CD8-positive, alpha-beta memory T cell (primary cell): ENCODE measurements around the gene FAM163B. TPM values are rescaled to one million over a fixed set of nuclear protein-coding genes. Genes with fewer than 3 reads are reported as not detected.

Experiments
- CTCF ChIA-PET: fragments of 350-600 bp; sonication (Branson Sonifier 250); formaldehyde crosslinking; loops from one replicate; lab custom pipeline; 2021; ENCODE audit warnings: antibody characterized with exemption; lab: Charles Lee
- POLR2A ChIA-PET: fragments of 350-600 bp; sonication (Branson Sonifier 250); formaldehyde crosslinking; loops from one replicate; lab custom pipeline; 2021; ENCODE audit warnings: antibody characterized with exemption; lab: Charles Lee
- DNase-seq, 5 donors: peaks; one replicate each; pipeline versions ENCODE4 v3.0.0 to v3.0.0-alpha.2; 2020 to 2022; ENCODE audit warnings: mixed read lengths in 1 of 5
- H3K27ac ChIP-seq: one replicate; pipeline ENCODE4 v1.7.0; 2013; ENCODE audit warnings: low read depth, mild to moderate bottlenecking, low read length, moderate library complexity
- H3K27me3 ChIP-seq: 2 replicates; pipeline ENCODE4 v1.7.0; 2013; ENCODE audit warnings: low read length, mild to moderate bottlenecking; ENCODE audit not compliant: insufficient read depth, poor library complexity, severe bottlenecking
- H3K36me3 ChIP-seq: 2 replicates; pipeline ENCODE4 v1.7.0; 2013; ENCODE audit warnings: mild to moderate bottlenecking, low read length, moderate library complexity; ENCODE audit not compliant: insufficient read depth
- H3K4me1 ChIP-seq: 2 replicates; pipeline ENCODE4 v1.7.0; 2013; ENCODE audit warnings: mild to moderate bottlenecking, low read length, moderate library complexity; ENCODE audit not compliant: insufficient read depth
- H3K4me3 ChIP-seq: 2 replicates; pipeline ENCODE4 v1.7.0; 2013; ENCODE audit warnings: mild to moderate bottlenecking, low read length
- H3K9me3 ChIP-seq: 2 replicates; pipeline ENCODE4 v1.7.0; 2013; ENCODE audit warnings: mild to moderate bottlenecking, low read length
- H3K27ac Mint-ChIP-seq, 8 donors: one replicate each; pipeline ENCODE4 v1.8.0; 2020 to 2021; ENCODE audit warnings: mixed read lengths in 8 of 8, mild to moderate bottlenecking in 6 of 8, inconsistent platforms in 3 of 8, moderate library complexity in 3 of 8
- H3K27me3 Mint-ChIP-seq, 2 donors: one replicate each; pipeline ENCODE4 v1.8.0; 2020 to 2021; ENCODE audit warnings: mixed read lengths in 2 of 2, mild to moderate bottlenecking in 1 of 2, moderate library complexity in 1 of 2
- H3K36me3 Mint-ChIP-seq, 3 donors: one replicate each; pipeline ENCODE4 v1.8.0; 2020 to 2021; ENCODE audit warnings: mixed read lengths in 3 of 3, inconsistent platforms in 1 of 3, mild to moderate bottlenecking in 1 of 3
- H3K4me1 Mint-ChIP-seq, 3 donors: one replicate each; pipeline ENCODE4 v1.8.0; 2020 to 2021; ENCODE audit warnings: mixed read lengths in 3 of 3, inconsistent platforms in 1 of 3, mild to moderate bottlenecking in 1 of 3
- H3K4me3 Mint-ChIP-seq, 7 donors: one replicate each; pipeline ENCODE4 v1.8.0; 2020 to 2021; ENCODE audit warnings: mixed read lengths in 7 of 7, mild to moderate bottlenecking in 6 of 7, moderate library complexity in 4 of 7, inconsistent platforms in 2 of 7
- H3K9me3 Mint-ChIP-seq, 5 donors: one replicate each; pipeline ENCODE4 v1.8.0; 2020 to 2022; ENCODE audit warnings: mixed read lengths in 5 of 5, mild to moderate bottlenecking in 3 of 5, moderate library complexity in 2 of 5, inconsistent platforms in 1 of 5
- polyA plus RNA-seq: library from polyadenylated mRNA; unstranded; fragments of 300-500 nt; fragmentation: Illumina TruSeq; gene quantifications from one replicate; pipeline ENCODE4 v1.2.3, GENCODE V29; 2021
- total RNA-seq, 2 experiments: library from RNA; stranded (reverse); gene quantifications; one replicate each; pipeline ENCODE4 v1.2.3, GENCODE V29; 2021

Gene FAM163B
- total RNA-seq (not detected), polyA plus RNA-seq (not detected)

GRCh38 chr9:133609311-133610098 is at the start of gene FAM163B:
TSS of gene FAM163B (minus strand) at chr9:133609389. CDS start at chr9:133580223, 29,166 bp downstream.
- Mint-ChIP-seq H3K4me3 (no peak within 1 kb of the TSS), H3K27me3 (peaks cover 31 to 57% of the 10 kb centered on the region in 2 donors), H3K9me3 (no peaks in the 10 kb centered on the region), H3K27ac (no peak within 1 kb of the TSS), H3K4me1 (peaks cover 4 to 20% (median 4%) of the 10 kb centered on the region in 3 donors), H3K36me3 (no peaks in the 10 kb centered on the region)
- POLR2A ChIA-PET, result no interaction called here
- Histone ChIP-seq H3K27me3 (peaks cover 18% of the 10 kb centered on the region), H3K9me3 (no peaks in the 10 kb centered on the region), H3K4me1 (peaks cover 4% of the 10 kb centered on the region), H3K36me3 (no peaks in the 10 kb centered on the region), H3K27ac (no peak within 1 kb of the TSS), H3K4me3 (no peak within 1 kb of the TSS)
- CTCF ChIA-PET, result no interaction called here
- DNase-seq, result peak in 3 of 5 donors; percentile 14 to 33 (median 30)

GRCh38 chr9:133657120-133657661 is 48.0 kb upstream of the FAM163B start:
- Histone ChIP-seq H3K27me3 (peaks cover 5% of the 10 kb centered on the region), H3K9me3 (no peaks in the 10 kb centered on the region), H3K4me3 (peak overlapping the region; percentile 37), H3K36me3 (no peaks in the 10 kb centered on the region), H3K27ac (no peak overlapping the region), H3K4me1 (peaks cover 36% of the 10 kb centered on the region)
- DNase-seq, result no peak
- H3K4me1 Mint-ChIP-seq, result peaks cover 0 to 18% (median 3%) of the 10 kb centered on the region in 3 donors
- H3K27ac Mint-ChIP-seq, result no peak overlapping the region
- H3K36me3 Mint-ChIP-seq, result no peaks in the 10 kb centered on the region
- H3K27me3 Mint-ChIP-seq, result peaks cover 24 to 50% of the 10 kb centered on the region in 2 donors
- H3K4me3 Mint-ChIP-seq, result no peak overlapping the region
- H3K9me3 Mint-ChIP-seq, result no peaks in the 10 kb centered on the region
- POLR2A ChIA-PET, result no interaction called here
- CTCF ChIA-PET, result interaction anchor here (1.3 to 2.0 kb wide), 4 partner anchors 27 to 70 kb away, joined by 5 to 11 read pairs (median 6); no protein-coding TSS in a partner anchor

GRCh38 chr9:133656211-133657119 is 47.3 kb upstream of the FAM163B start:
- H3K27me3 Mint-ChIP-seq, result peaks cover 24 to 53% of the 10 kb centered on the region in 2 donors
- H3K27ac Mint-ChIP-seq, result peak overlapping the region in 1 of 8 donors; percentile 39
- Histone ChIP-seq H3K4me1 (peaks cover 36% of the 10 kb centered on the region), H3K9me3 (no peaks in the 10 kb centered on the region), H3K4me3 (peak overlapping the region; percentile 37), H3K27me3 (peaks cover 5% of the 10 kb centered on the region), H3K27ac (no peak overlapping the region), H3K36me3 (no peaks in the 10 kb centered on the region)
- H3K4me3 Mint-ChIP-seq, result peak overlapping the region in 1 of 7 donors; percentile 48
- H3K9me3 Mint-ChIP-seq, result no peaks in the 10 kb centered on the region
- ChIA-PET CTCF (interaction anchor here (0.9 to 2.0 kb wide), 6 partner anchors 21 to 87 kb away, joined by 3 to 11 read pairs (median 5); no protein-coding TSS in a partner anchor), POLR2A (no interaction called here)
- peak in 3 of 5 donors; percentile 10 to 66 (median 23) for DNase-seq
- H3K36me3 Mint-ChIP-seq, result no peaks in the 10 kb centered on the region
- peaks cover 0 to 18% (median 3%) of the 10 kb centered on the region in 3 donors for H3K4me1 Mint-ChIP-seq

GRCh38 chr9:133655701-133656100 is 46.5 kb upstream of the FAM163B start:
- H3K27ac ChIP-seq, result no peak overlapping the region
- Mint-ChIP-seq H3K9me3 (no peaks in the 10 kb centered on the region), H3K4me1 (peaks cover 0 to 18% (median 3%) of the 10 kb centered on the region in 3 donors), H3K27ac (peak overlapping the region in 1 of 8 donors; percentile 77), H3K4me3 (no peak overlapping the region), H3K36me3 (no peaks in the 10 kb centered on the region), H3K27me3 (peaks cover 24 to 53% of the 10 kb centered on the region in 2 donors)
- peaks cover 36% of the 10 kb centered on the region for H3K4me1 ChIP-seq
- ChIA-PET POLR2A (no interaction called here), CTCF (interaction anchor here (0.9 to 2.0 kb wide), 6 partner anchors 21 to 87 kb away, joined by 3 to 11 read pairs (median 5); no protein-coding TSS in a partner anchor)
- no peak for DNase-seq
- no peaks in the 10 kb centered on the region for H3K9me3 ChIP-seq
- no peaks in the 10 kb centered on the region for H3K36me3 ChIP-seq
- H3K4me3 ChIP-seq, result no peak overlapping the region
- peaks cover 9% of the 10 kb centered on the region for H3K27me3 ChIP-seq

GRCh38 chr9:133654736-133655657 is 45.8 kb upstream of the FAM163B start:
- Mint-ChIP-seq H3K27me3 (peaks cover 18 to 51% of the 10 kb centered on the region in 2 donors), H3K4me1 (peaks cover 0 to 18% (median 3%) of the 10 kb centered on the region in 3 donors), H3K36me3 (no peaks in the 10 kb centered on the region), H3K9me3 (no peaks in the 10 kb centered on the region), H3K27ac (no peak overlapping the region), H3K4me3 (peak overlapping the region in 1 of 7 donors; percentile 23)
- CTCF ChIA-PET, result interaction anchor here (1.4 to 2.0 kb wide), 2 partner anchors 61 to 72 kb away, joined by 3 to 11 read pairs; no protein-coding TSS in a partner anchor
- no peak for DNase-seq
- Histone ChIP-seq H3K4me3 (no peak overlapping the region), H3K27me3 (peaks cover 9% of the 10 kb centered on the region), H3K4me1 (peaks cover 36% of the 10 kb centered on the region), H3K9me3 (no peaks in the 10 kb centered on the region), H3K27ac (no peak overlapping the region), H3K36me3 (no peaks in the 10 kb centered on the region)
- POLR2A ChIA-PET, result no interaction called here

- Histone ChIP-seq H3K4me1 (peaks cover 27% of the 10 kb centered on the region), H3K27me3 (peaks cover 9% of the 10 kb centered on the region), H3K4me3 (no peak overlapping the region), H3K27ac (no peak overlapping the region), H3K36me3 (no peaks in the 10 kb centered on the region), H3K9me3 (no peaks in the 10 kb centered on the region)
- peaks cover 0 to 14% (median 3%) of the 10 kb centered on the region in 3 donors for H3K4me1 Mint-ChIP-seq
- H3K36me3 Mint-ChIP-seq, result no peaks in the 10 kb centered on the region
- no peak for DNase-seq
- POLR2A ChIA-PET, result no interaction called here
- H3K4me3 Mint-ChIP-seq, result no peak overlapping the region
- H3K9me3 Mint-ChIP-seq, result no peaks in the 10 kb centered on the region
- H3K27ac Mint-ChIP-seq, result no peak overlapping the region
- peaks cover 19 to 49% of the 10 kb centered on the region in 2 donors for H3K27me3 Mint-ChIP-seq
- CTCF ChIA-PET, result interaction anchor here (1.4 kb wide), 1 partner anchor 73 kb away, joined by 3 read pairs; no protein-coding TSS in a partner anchor
Measured at GRCh38 chr9:133653638-133654037, 44.4 kb upstream of the FAM163B start.

- Mint-ChIP-seq H3K4me3 (no peak overlapping the region), H3K27me3 (peaks cover 12 to 25% of the 10 kb centered on the region in 2 donors), H3K4me1 (no peaks in the 10 kb centered on the region), H3K27ac (peak overlapping the region in 1 of 8 donors; percentile 40), H3K36me3 (no peaks in the 10 kb centered on the region), H3K9me3 (no peaks in the 10 kb centered on the region)
- Histone ChIP-seq H3K9me3 (no peaks in the 10 kb centered on the region), H3K4me3 (no peak overlapping the region), H3K27ac (no peak overlapping the region), H3K36me3 (no peaks in the 10 kb centered on the region), H3K27me3 (peaks cover 4% of the 10 kb centered on the region), H3K4me1 (no peaks in the 10 kb centered on the region)
- ChIA-PET CTCF (no interaction called here), POLR2A (no interaction called here)
- DNase-seq, result no peak
Measured at GRCh38 chr9:133650026-133650425, 40.8 kb upstream of the FAM163B start.
